Muscle layer of duodenum (tissue), 2 donors: Measurements from ENCODE around the gene ADGRB2.

Experiments
- H3K27ac ChIP-seq: one replicate; pipeline ENCODE4 v1.7.0; 2013; ENCODE audit warnings: mild to moderate bottlenecking, low read length
- H3K27me3 ChIP-seq: one replicate; pipeline ENCODE4 v1.7.0; 2013; ENCODE audit warnings: low read depth, mild to moderate bottlenecking, control low read depth, low read length
- H3K36me3 ChIP-seq, 2 donors: one replicate each; pipeline ENCODE4 v1.7.0; 2013; ENCODE audit warnings: low read length in 2 of 2, control low read depth in 1 of 2, mild to moderate bottlenecking in 1 of 2; ENCODE audit not compliant: insufficient read depth in 2 of 2, control insufficient read depth in 1 of 2
- H3K4me1 ChIP-seq, 2 donors: one replicate each; pipeline ENCODE4 v1.7.0; 2013; ENCODE audit warnings: low read length in 2 of 2, mild to moderate bottlenecking in 2 of 2, control low read depth in 1 of 2, moderate library complexity in 1 of 2; ENCODE audit not compliant: insufficient read depth in 2 of 2, control insufficient read depth in 1 of 2
- H3K4me3 ChIP-seq, 2 donors: one replicate each; pipeline ENCODE4 v1.7.0; 2013; ENCODE audit warnings: low read length in 2 of 2, low read depth in 1 of 2, mild to moderate bottlenecking in 1 of 2
- H3K9me3 ChIP-seq, 2 donors: one replicate each; pipeline ENCODE4 v1.7.0; 2013; ENCODE audit warnings: low read length in 2 of 2, control low read depth in 1 of 2, mild to moderate bottlenecking in 1 of 2; ENCODE audit not compliant: control insufficient read depth in 1 of 2
- donor health status: healthy.

The ADGRB2 gene

DNA sequence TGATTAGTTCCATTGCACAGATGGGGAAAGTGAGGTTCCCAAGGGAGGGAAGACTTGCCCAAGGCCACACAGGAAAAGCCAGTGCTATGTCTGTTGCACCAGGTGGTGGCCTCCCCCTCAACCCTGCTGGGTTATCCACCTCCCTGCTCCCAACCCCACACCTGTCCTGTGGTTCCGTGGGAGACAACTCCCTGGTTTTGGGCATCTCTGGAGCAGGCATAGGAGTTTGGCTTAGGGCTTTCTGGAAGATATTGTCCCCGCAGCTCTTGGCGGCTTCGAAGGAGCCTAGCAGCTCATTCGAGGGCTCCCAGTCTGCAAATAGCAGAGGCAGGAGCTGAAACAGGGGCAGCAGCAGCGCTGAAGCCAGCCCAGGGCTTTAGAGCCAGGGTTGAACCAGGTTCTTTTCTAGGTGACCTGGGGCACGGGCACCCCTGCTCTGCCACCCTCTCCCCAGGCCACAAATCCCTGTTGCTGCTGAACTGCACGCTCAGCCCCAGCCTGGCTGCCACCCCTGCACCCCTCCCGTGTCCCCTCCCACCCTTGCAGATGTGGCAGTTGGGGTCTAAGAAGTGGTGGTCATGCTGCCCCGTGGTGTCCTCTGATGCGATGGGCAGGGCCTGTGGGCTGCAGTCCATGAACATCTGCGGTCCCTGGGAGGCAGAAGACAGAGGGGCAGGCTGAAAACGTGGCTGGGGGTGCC is 29.6 kb upstream of the ADGRB2 start:
- H3K36me3 ChIP-seq: no peaks in the 10 kb centered on the region

DNA sequence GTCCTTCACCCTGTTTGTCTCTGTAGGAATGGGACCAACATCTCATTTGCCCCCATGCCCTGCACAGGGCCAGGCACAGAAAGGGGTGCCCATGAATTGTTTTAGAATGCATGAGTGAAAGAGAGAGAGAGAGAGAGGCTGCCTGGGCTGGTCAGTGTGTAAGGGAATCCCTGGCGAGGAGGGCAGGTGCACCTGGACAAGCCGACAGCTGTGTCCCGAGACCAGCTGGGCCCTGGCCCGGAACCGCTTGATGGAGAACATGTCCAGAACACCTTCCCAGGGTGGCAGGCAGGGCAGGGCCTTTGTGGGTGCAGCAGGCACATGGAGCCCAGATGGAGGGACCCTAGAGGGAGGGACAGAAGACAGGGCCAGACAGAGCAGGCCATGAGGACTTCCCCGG is 28.9 kb upstream of the ADGRB2 start:
- Histone ChIP-seq H3K27me3 (no peaks in the 10 kb centered on the region), H3K27ac (no peak overlapping the region), H3K4me3 (no peak overlapping the region)

More for the DNA sequence above, 29.6 kb upstream of the ADGRB2 start:
- H3K27me3 ChIP-seq: no peaks in the 10 kb centered on the region
- no peak overlapping the region for H3K27ac ChIP-seq
- no peak overlapping the region for H3K4me3 ChIP-seq
- no peaks in the 10 kb centered on the region for H3K9me3 ChIP-seq
- no peaks in the 10 kb centered on the region for H3K4me1 ChIP-seq

DNA sequence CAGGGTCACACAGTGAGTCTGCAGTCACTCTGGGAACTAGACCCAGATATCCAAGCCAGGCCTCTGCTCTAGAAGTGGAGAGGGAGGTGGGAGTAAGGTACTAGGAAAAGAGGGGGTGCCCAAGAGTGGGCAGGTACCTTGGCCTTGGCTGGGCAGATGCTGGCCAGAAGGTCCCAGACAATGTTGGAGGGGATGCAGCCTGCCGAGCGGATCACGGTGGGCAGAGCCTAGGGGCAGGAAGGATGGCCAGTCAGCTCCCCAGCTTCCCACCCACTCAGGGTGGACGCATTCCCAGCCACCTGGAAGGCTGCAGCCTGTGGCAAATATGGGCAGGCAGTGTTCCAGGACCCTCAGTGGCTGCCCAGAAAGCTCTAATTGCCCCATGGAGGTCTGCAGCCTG is 28.4 kb upstream of the ADGRB2 start:
- H3K4me3 ChIP-seq: no peak overlapping the region
- H3K27ac ChIP-seq: no peak overlapping the region
- H3K9me3 ChIP-seq: no peaks in the 10 kb centered on the region
- no peaks in the 10 kb centered on the region for H3K27me3 ChIP-seq
- H3K4me1 ChIP-seq: no peaks in the 10 kb centered on the region
- H3K36me3 ChIP-seq: no peaks in the 10 kb centered on the region

More for the DNA sequence above, 28.9 kb upstream of the ADGRB2 start:
- Histone ChIP-seq H3K4me1 (no peaks in the 10 kb centered on the region), H3K36me3 (no peaks in the 10 kb centered on the region), H3K9me3 (no peaks in the 10 kb centered on the region)

DNA sequence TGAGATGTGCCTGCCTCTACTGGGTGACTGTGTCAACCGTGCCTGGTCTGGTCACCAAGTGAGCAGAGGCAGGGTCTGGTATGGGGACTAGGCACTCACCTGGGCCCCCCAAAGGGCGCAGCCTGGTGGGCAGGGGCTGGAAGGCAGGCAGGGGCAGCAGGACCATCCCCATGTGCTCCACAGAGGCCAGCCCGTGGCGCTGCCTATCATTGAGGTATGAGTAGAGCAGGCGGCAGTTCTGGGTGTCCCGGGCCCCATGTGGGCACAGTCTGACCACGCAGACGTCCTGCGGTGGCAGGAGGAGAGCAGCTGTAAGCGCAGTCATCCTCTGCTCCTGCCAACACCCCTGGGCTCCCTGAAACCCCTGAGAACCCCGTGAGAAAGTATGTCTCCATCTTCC is 28.0 kb upstream of the ADGRB2 start:
- Histone ChIP-seq H3K4me1 (no peaks in the 10 kb centered on the region), H3K4me3 (no peak overlapping the region)

DNA sequence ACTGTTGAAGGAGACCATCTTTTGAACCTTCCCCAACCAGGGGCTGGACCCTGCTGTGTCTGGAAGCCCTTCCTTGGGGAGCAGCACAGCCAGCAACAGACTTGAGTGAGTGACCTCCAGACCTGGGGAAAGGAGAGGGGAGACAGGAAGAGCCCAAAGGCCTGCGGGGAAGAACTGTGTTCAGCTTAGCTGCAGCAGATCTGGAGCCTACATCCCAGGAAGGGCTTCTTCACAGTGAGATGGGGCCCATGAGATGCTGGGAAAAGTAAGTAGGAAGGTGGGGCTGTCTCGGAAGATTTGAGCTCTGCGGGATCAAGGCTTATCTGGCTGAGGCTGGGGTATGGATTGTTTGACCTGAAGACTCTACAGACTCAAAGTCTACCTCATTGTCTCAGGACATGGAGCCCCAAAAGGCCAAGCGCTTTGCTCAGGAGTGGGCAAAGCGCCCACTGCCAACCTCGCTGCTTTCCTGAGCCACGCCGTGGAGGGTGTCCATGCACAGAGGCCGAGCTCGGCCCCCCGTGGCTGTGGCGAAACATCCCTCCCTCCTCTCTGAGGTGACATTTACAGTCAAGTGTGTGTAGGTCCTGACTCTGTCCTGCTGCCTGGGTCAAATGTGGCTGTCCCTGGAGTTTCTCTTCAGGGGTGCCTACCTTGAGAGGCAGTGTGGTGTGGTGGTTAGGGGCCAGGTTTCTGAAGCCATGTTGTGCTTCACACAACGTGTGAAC is 27.2 kb upstream of the ADGRB2 start:
- H3K4me1 ChIP-seq: no peaks in the 10 kb centered on the region
- no peaks in the 10 kb centered on the region for H3K36me3 ChIP-seq
- H3K4me3 ChIP-seq: no peak overlapping the region
- no peak overlapping the region for H3K27ac ChIP-seq
- no peaks in the 10 kb centered on the region for H3K9me3 ChIP-seq
- H3K27me3 ChIP-seq: no peaks in the 10 kb centered on the region

More for the DNA sequence above, 28.0 kb upstream of the ADGRB2 start:
- H3K27me3 ChIP-seq: no peaks in the 10 kb centered on the region
- H3K27ac ChIP-seq: no peak overlapping the region
- H3K36me3 ChIP-seq: no peaks in the 10 kb centered on the region
- no peaks in the 10 kb centered on the region for H3K9me3 ChIP-seq

DNA sequence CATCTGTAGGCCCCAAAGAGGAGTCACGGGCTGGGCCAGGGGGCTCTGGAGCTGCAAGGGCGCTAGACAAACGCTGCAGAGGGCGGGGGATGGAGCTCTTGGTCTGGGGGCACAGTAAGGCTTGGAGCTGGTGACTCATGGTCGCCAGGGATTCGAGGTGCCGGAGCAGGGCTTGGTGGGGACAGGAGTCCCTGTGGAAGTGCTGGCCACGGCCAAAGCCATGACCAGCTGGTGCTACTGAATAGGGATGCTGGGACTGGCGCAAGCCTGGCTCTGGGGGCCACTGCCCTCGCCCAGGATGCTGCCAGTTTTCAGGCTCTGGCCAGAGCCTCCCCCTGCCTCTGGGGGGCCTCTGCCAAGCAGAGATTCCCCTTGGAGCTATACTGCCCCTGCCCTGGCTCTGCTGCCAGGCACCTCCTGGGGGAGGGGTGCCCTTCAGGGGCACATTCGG is 26.5 kb upstream of the ADGRB2 start:
- Histone ChIP-seq H3K27me3 (no peaks in the 10 kb centered on the region), H3K9me3 (no peaks in the 10 kb centered on the region), H3K27ac (no peak overlapping the region), H3K4me1 (no peaks in the 10 kb centered on the region), H3K36me3 (no peaks in the 10 kb centered on the region), H3K4me3 (no peak overlapping the region)

DNA sequence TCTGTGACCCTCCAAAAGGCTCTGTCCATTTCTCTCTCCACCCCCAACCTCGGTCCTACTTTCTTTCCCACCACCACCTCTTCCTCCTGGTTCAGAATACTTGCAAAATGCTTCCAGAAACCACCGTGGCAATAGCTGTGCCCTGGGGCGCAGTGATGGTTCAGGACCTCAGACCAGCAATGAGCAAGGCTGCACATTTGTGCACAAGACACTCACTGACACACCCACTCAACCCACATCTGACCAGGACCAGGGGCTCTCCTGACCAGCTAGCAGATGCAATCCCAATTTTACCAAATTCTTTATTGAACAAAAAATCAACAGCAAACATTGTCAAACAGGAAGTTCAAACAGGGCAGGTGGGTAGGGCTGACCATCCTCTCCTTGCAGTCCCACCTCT is 26.0 kb upstream of the ADGRB2 start:
- no peaks in the 10 kb centered on the region for H3K27me3 ChIP-seq
- H3K9me3 ChIP-seq: no peaks in the 10 kb centered on the region
- no peaks in the 10 kb centered on the region for H3K4me1 ChIP-seq
- H3K4me3 ChIP-seq: no peak overlapping the region
- no peaks in the 10 kb centered on the region for H3K36me3 ChIP-seq
- H3K27ac ChIP-seq: no peak overlapping the region

DNA sequence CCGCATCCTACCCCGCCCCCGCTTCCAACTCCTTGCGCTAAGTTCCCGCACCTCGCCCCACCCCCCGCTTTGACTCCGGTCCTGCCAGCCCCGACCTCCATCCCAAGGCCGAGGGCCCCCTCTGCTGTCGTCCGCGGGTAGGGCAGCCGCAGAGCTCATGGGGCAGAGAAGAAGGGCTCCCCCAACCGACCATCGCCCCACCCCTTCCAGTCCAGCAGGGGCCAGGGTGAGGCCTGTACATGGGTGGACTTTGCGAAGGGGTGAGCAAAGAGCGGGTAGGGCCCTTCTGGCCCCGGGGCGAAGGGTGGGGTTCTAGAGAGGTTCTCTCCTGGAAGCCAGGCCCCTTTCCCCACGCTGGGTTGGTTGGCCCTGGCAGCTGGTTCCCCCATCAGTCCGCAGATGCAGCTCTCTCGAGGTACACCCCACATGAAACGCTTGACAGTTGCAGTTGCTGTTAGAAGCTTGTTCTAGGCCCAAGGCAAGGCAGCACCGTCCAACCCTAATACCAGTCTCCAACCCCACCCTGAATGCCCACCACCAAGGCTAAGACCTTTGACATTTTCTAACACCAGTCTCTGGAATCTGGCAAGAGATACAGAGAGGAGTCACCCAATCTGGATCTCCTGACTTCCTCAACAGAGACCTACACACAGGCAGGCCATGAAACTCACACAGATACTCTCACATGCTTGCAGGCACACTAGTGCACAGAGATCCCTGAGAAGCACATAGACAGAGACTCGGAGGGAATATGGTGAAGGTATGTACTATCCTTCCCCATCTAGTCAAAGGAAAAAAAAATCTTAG is 25.3 kb upstream of the ADGRB2 start:
- Histone ChIP-seq H3K27me3 (no peaks in the 10 kb centered on the region), H3K9me3 (no peaks in the 10 kb centered on the region), H3K4me1 (no peaks in the 10 kb centered on the region), H3K27ac (no peak overlapping the region), H3K36me3 (no peaks in the 10 kb centered on the region), H3K4me3 (peak overlapping the region; percentile 71 to 72)

DNA sequence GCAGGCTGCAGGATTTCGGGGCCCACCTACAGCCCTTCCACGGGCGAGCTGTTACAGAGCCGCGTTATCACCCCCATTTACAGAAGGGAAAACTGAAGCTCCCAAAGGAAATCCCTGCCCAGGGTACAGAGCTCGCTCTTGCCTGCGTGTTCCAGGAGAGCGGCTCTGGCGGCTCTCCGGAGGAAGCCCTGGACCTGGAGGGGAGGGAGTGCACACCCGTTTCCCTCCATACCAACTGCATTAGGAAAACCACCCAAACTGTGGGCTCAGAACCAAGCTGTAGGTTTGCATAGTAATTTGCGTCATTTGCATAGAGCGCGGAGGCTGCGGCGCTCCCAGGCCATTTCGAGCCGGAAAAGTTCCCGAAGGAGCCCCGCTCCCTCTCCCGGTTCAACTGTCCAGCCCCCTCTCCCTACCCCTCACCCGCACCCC is 24.7 kb upstream of the ADGRB2 start:
- Histone ChIP-seq H3K36me3 (no peaks in the 10 kb centered on the region), H3K4me1 (no peaks in the 10 kb centered on the region), H3K27me3 (no peaks in the 10 kb centered on the region), H3K4me3 (peak overlapping the region; percentile 71 to 72), H3K27ac (peak overlapping the region; percentile 68), H3K9me3 (no peaks in the 10 kb centered on the region)

DNA sequence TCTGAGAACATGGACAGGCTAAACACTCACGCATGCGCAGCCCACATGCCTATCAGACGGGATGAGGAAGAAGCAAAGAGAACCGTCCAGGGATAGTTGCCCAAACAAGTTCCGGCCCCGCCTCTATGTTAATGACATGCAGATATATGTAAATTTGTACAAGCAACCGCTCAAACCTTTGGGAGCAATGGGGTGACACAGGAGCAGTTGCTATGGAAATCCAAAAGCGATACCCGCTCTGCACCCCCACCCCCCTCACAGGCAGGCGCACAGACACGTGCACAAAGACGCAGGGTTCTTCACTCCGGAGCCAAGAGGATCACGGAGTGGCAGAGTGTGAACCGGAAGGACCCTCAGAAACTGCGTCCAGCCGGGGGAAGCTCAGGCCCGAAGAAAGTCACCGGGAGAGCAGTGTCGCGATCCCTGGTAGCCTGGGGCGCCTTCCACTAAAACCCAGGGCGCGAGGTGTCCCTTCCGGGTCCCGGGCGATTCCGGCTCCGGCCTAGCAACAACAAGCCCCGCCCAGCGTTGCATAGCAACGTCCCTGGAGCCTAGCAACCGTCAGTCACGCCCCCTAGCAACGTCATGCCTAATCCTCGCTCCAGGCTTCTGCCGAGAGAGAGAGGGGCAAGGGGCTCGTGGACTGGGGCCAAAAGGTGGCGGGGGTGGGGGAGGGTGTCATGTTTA is 24.1 kb upstream of the ADGRB2 start:
- H3K36me3 ChIP-seq: no peaks in the 10 kb centered on the region
- H3K4me3 ChIP-seq: peak overlapping the region; percentile 71 to 72
- no peaks in the 10 kb centered on the region for H3K9me3 ChIP-seq
- peak overlapping the region; percentile 68 for H3K27ac ChIP-seq
- no peaks in the 10 kb centered on the region for H3K27me3 ChIP-seq
- H3K4me1 ChIP-seq: no peaks in the 10 kb centered on the region

DNA sequence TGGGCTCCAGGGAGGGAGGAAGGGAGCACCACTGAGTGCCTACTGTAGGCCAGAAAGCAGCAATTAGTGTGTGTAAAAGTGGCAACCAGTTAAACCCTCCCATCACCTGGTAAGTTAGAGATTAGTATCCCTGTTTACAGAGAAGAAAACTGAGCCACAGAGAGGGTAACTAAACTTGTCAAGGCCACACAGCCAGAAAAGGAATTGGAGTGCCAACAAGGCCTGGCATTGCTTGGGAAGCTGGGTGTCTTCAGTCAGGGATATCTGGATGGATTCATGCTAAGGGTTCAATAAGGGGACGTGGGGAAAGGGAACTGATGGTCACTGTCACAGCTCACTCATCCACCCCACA is 23.6 kb upstream of the ADGRB2 start:
- Histone ChIP-seq H3K27ac (no peak overlapping the region), H3K4me1 (no peaks in the 10 kb centered on the region), H3K4me3 (peak overlapping the region; percentile 71 to 72), H3K9me3 (no peaks in the 10 kb centered on the region), H3K36me3 (no peaks in the 10 kb centered on the region), H3K27me3 (no peaks in the 10 kb centered on the region)
